ENCODE results near the gene MIDN.

The MIDN gene

GRCh38 chr19:1288833-1289685 is 40.7 kb downstream of the MIDN start (continued):
- TF ChIP-seq PATZ1 (tag by site-specific recombination; IDR thresholded peaks at IDR 0.05) (peak; percentile 32; the same call in 1 of the 2 replicates), ZNF777 (tag by site-specific recombination; IDR thresholded peaks at IDR 0.05; ENCODE audit: borderline replicate concordance) (no peak), ZNF302 (tag by site-specific recombination; IDR thresholded peaks at IDR 0.05; ENCODE audit: low read depth) (no peak), HIC1 (tag by site-specific recombination; IDR thresholded peaks at IDR 0.05) (peak; percentile 69), ZNF146 (tag by site-specific recombination; IDR thresholded peaks at IDR 0.05) (no peak), ZXDB (tag by site-specific recombination; IDR thresholded peaks at IDR 0.05) (no peak), WT1 (tag by site-specific recombination; IDR thresholded peaks at IDR 0.05) (no peak)

- ChIA-PET CTCF (no interaction called here), POLR2A (no interaction called here)
- Histone ChIP-seq H3K4me1 (ENCODE audit: control insufficient read depth, insufficient read depth, low read length) (peaks cover 5% of the 10 kb centered on the region), H3K27ac (ENCODE audit: extremely low read depth, low read depth, low read length) (no peak overlapping the region), H3K36me3 (ENCODE audit: control insufficient read depth in 2 of 2, insufficient read depth in 1 of 2, low read length in 2 of 2) (no peaks in the 10 kb centered on the region), H3K9me3 (ENCODE audit: control insufficient read depth, insufficient read depth, low read depth, low read length) (no peaks in the 10 kb centered on the region), H3K4me3 (ENCODE audit: low read depth, low read length) (no peak overlapping the region)
- TF ChIP-seq OVOL3 (tag by site-specific recombination; IDR thresholded peaks at IDR 0.05) (no peak), GLIS2 (tag by site-specific recombination; IDR thresholded peaks at IDR 0.05) (peak; percentile 7; the same call in 1 of the 2 replicates)
Observed at GRCh38 chr19:1289686-1290025, 41.3 kb downstream of the MIDN start.

GRCh38 chr19:1290196-1290702 is 41.9 kb downstream of the MIDN start:
- H3K27ac ChIP-seq (ENCODE audit: extremely low read depth, low read depth, low read length) = no peak overlapping the region
- ChIA-PET POLR2A (no interaction called here), CTCF (no interaction called here)

More at GRCh38 chr19:1290196-1290702, 41.9 kb downstream of the MIDN start:
- Histone ChIP-seq H3K4me3 (ENCODE audit: low read depth, low read length) (no peak overlapping the region), H3K36me3 (ENCODE audit: control insufficient read depth in 2 of 2, insufficient read depth in 1 of 2, low read length in 2 of 2) (no peaks in the 10 kb centered on the region), H3K4me1 (ENCODE audit: control insufficient read depth, insufficient read depth, low read length) (peaks cover 5% of the 10 kb centered on the region), H3K9me3 (ENCODE audit: control insufficient read depth, insufficient read depth, low read depth, low read length) (no peaks in the 10 kb centered on the region)
- TF ChIP-seq ZBTB26 (tag by site-specific recombination; optimal IDR thresholded peaks at IDR 0.05) = no peak
- no peak for TF ChIP-seq ZIC2 (tag by site-specific recombination; IDR thresholded peaks at IDR 0.05)
- TF ChIP-seq GLIS2 (tag by site-specific recombination; IDR thresholded peaks at IDR 0.05) = peak; percentile 10; the same call in 1 of the 2 replicates
- TF ChIP-seq ZBTB8A (tag by site-specific recombination; IDR thresholded peaks at IDR 0.05) = 0 out of 2 replicates have a peak, but pooled peaks have one; percentile 5
- no peak for TF ChIP-seq PBX3 (CRISPR knock-in tag; IDR thresholded peaks at IDR 0.05)
- TF ChIP-seq SALL2 (tag by site-specific recombination; IDR thresholded peaks at IDR 0.05; ENCODE audit: borderline replicate concordance) = no peak
- no peak for TF ChIP-seq BCL6B (tag by site-specific recombination; IDR thresholded peaks at IDR 0.05)
